MM.1S (cell line): Measurements from ENCODE around the gene TMEM62.

ENCODE experiments used
- CTCF ChIP-seq: fragments of 300-600 bp; sonication (generic); IDR thresholded peaks from 2 replicates; pipeline ENCODE4 v1.5.1; 2016; ENCODE audit warnings: antibody characterized with exemption, low read length, mixed read lengths
- EZH2 ChIP-seq: fragments of 300-600 bp; sonication (generic); optimal IDR thresholded peaks from 2 replicates; pipeline ENCODE3; 2017; ENCODE audit warnings: low read depth, mild to moderate bottlenecking, antibody characterized with exemption, low read length, mixed read lengths
- EZH2phosphoT487 ChIP-seq: fragments of 300-600 bp; sonication (generic); IDR thresholded peaks from 2 replicates; pipeline ENCODE4 v1.6.1; 2018; ENCODE audit warnings: antibody characterized with exemption, low read length

- TF ChIP-seq CTCF (no peak), EZH2 (no peak), EZH2phosphoT487 (no peak)
Observed at GRCh38 chr15:43194795-43195194, 61.4 kb downstream of the TMEM62 start.
